GM18870 (cell line): Measurements from ENCODE around the gene TMPRSS13.
"Not testable (repeated sequence)": the region's sequence is repeated elsewhere in the genome, so short reads cannot be mapped to it uniquely, and the experiment has no call there.

Experiments used
- ATAC-seq: cut with Tn5 transposase; IDR thresholded peaks from one replicate; pipeline ENCODE4 v1.9.1; 2021; ENCODE audit warnings: moderate library complexity; ENCODE audit not compliant: unreplicated experiment

Gene TMPRSS13

GRCh38 chr11:117874253-117874909, 54.8 kb downstream of the TMPRSS13 start:
- no peak for ATAC-seq

- ATAC-seq = no peak
Observed at GRCh38 chr11:117873828-117874125, 55.4 kb downstream of the TMPRSS13 start.

- no peak for ATAC-seq
Observed at GRCh38 chr11:117872975-117873827, 56.0 kb downstream of the TMPRSS13 start.

GRCh38 chr11:117872420-117872961, 56.7 kb downstream of the TMPRSS13 start:
- no peak for ATAC-seq

- no peak for ATAC-seq
Observed at GRCh38 chr11:117871784-117872183, 57.4 kb downstream of the TMPRSS13 start.

GRCh38 chr11:117871160-117871559, 58.0 kb downstream of the TMPRSS13 start:
- no peak for ATAC-seq

- no peak for ATAC-seq
Observed at GRCh38 chr11:117870103-117870952, 58.9 kb downstream of the TMPRSS13 start.

GRCh38 chr11:117869604-117870003, 59.6 kb downstream of the TMPRSS13 start:
- ATAC-seq = no peak

- no peak for ATAC-seq
Observed at GRCh38 chr11:117868815-117869561, 60.2 kb downstream of the TMPRSS13 start.

- ATAC-seq = no peak
Observed at GRCh38 chr11:117868088-117868487, 61.1 kb downstream of the TMPRSS13 start.

- no peak for ATAC-seq
Observed at GRCh38 chr11:117866526-117866925, 62.7 kb downstream of the TMPRSS13 start.

GRCh38 chr11:117865546-117865945, 63.7 kb downstream of the TMPRSS13 start:
- ATAC-seq = not testable (repeated sequence)

- ATAC-seq = no peak
Observed at GRCh38 chr11:117863383-117863782, 65.8 kb downstream of the TMPRSS13 start.

GRCh38 chr11:117862753-117863152, 66.4 kb downstream of the TMPRSS13 start:
- ATAC-seq = no peak

- no peak for ATAC-seq
Observed at GRCh38 chr11:117862019-117862725, 67.0 kb downstream of the TMPRSS13 start.

GRCh38 chr11:117861151-117862018, 67.8 kb downstream of the TMPRSS13 start:
- ATAC-seq = no peak

GRCh38 chr11:117860139-117860538, 69.1 kb downstream of the TMPRSS13 start:
- no peak for ATAC-seq

- no peak for ATAC-seq
Observed at GRCh38 chr11:117859488-117860112, 69.6 kb downstream of the TMPRSS13 start.

- ATAC-seq = no peak
Observed at GRCh38 chr11:117859061-117859460, 70.1 kb downstream of the TMPRSS13 start.
